ENCODE data around the gene NME4.
A peak's percentile ranks its signal among the peaks of the same experiment; 100 is the strongest.

NME4 gene

GRCh38 chr16:363766-364490 is 33.1 kb upstream of the NME4 start:
- no peak for DNase-seq

- DNase-seq: no peak
Measured at GRCh38 chr16:364595-365491, 32.2 kb upstream of the NME4 start.

- no peak for DNase-seq
Measured at GRCh38 chr16:366476-366875, 30.5 kb upstream of the NME4 start.

GRCh38 chr16:367333-367903 is 29.6 kb upstream of the NME4 start:
- no peak for DNase-seq

- DNase-seq: no peak
Measured at GRCh38 chr16:368388-369158, 28.4 kb upstream of the NME4 start.

- no peak for DNase-seq
Measured at GRCh38 chr16:369275-369865, 27.6 kb upstream of the NME4 start.

- DNase-seq: peak in 1 of 2 experiments; percentile 21
Measured at GRCh38 chr16:369866-370436, 27.0 kb upstream of the NME4 start.

GRCh38 chr16:370443-370842 is 26.6 kb upstream of the NME4 start, which contains the start of gene MRPL28:
Gene MRPL28, minus strand, starts transcription at chr16:370538. Its CDS starts 320 bp downstream, at chr16:370218.
- DNase-seq: peak; percentile 88 to 96

- DNase-seq: no peak
Measured at GRCh38 chr16:370979-371514, 26.0 kb upstream of the NME4 start.

- DNase-seq: peak in 1 of 2 experiments; percentile 80
Measured at GRCh38 chr16:371515-372301, 25.3 kb upstream of the NME4 start.

- DNase-seq: no peak
Measured at GRCh38 chr16:372302-372983, 24.6 kb upstream of the NME4 start.

- DNase-seq: no peak
Measured at GRCh38 chr16:373020-373598, 23.9 kb upstream of the NME4 start.

GRCh38 chr16:373848-374615 is 23.0 kb upstream of the NME4 start:
- DNase-seq: no peak

GRCh38 chr16:374616-374926 is 22.4 kb upstream of the NME4 start:
- DNase-seq: no peak

- DNase-seq: no peak
Measured at GRCh38 chr16:375212-375611, 21.8 kb upstream of the NME4 start.

- DNase-seq: no peak
Measured at GRCh38 chr16:375927-376816, 20.8 kb upstream of the NME4 start.

- DNase-seq: no peak
Measured at GRCh38 chr16:376817-377418, 20.1 kb upstream of the NME4 start.

Measured in NCI-H524 (cell line).